ENCODE measurements around the gene PEAK1.

The PEAK1 gene

DNA sequence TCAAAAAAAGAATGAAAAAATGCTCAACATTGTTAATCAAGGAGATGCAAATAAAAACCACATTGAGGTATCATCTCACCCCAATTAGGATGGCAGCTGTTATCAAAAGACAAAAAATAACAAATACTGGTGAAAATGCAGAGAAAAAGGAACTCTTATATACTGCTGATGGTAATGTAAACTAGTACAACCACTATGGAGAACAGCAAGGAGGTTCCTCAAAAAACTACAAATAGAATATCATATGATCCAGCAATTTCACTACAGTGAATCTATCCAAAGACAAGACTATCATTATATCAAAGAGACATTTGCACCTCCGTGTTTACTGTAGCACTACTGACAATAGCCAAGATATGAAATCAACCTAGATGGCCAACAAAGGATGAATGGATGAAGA lies 58.4 kb downstream of the PEAK1 start:
- no peak for DNase-seq

DNA sequence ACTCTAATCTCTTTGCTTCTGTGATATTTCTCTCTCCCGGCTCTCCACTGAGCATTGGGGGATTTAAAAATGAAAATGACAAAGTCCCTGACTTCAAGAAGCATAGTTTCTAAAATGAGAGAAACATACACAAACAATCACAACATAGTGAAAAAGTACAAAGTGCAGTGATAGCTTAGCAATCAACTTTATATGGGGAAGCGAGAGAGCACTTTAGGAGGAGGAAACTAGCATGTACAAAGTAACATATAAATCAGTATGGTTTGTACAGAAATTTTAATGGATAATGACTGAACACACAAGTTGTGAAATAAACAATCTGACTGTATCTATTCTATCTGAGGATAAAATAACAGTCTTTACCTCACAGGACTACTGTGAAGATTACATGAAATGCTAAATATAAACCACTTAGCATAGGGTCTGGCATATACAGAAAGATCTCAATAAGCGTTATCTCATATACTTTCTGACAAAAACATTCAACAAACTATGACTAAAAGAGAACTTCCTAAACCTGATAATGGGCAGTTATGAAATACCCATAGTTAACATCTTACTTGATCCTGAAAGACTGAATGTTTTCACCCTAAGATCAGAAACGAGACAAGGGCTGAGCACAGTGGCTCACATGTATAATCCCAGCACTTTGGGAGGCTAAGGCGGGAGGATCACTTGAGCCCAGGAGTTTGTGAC lies 61.2 kb downstream of the PEAK1 start:
- DNase-seq, result no peak

DNA sequence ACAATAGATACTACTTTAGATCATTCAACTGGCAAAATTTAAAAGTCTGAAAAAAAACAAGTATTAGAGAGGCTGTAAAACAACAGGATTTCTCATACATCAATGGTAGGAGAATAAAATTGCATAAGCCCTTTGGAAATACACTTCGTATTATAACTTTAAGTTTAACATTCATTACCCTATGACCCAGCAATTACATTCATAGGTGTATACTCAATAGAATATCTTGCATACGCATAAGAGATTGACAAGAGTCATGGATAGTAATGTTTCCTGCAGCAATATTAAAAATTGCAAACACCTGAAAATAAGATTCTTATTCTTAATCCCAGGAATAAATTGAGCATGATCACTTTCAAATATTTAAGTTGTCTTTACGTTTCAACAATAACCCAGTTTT lies 63.6 kb downstream of the PEAK1 start:
- no peak for DNase-seq

DNA sequence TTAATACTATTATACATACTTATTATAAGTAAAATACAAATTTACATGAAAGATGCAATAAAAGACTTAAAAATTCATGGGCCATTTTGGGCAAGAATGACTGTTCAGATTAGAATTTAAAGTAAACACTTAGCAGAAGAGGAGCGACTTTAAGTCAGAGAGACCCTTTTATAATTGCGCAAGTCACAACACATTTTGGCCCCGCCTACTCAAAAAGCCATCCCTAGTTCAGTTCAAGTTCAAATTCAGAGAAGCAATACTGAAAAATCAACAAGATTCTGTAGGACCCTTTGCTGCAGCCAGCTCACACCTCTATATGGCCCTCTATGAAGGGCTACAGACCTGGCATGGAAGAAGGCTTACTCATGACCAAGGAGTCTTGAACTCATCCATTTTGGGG lies 64.6 kb downstream of the PEAK1 start:
- DNase-seq, result no peak

DNA sequence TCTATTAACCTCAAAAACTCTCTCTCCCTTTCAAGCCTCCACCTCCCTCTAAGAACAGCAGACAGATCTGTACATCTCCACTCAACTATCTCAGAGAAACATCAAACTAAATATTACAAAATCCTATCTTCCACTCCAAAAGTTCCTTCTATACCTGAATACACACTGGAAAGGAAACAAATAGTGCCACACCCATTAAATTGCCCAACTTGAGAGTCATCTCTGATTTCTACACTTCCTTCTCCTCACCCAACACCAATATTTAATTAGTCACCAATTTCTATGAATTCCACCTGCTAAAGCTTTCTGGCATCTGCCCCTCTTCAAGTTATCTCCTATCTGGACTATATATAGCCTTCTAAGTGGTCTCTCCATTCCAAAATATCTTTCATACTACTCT lies 65.8 kb downstream of the PEAK1 start:
- DNase-seq, result no peak

DNA sequence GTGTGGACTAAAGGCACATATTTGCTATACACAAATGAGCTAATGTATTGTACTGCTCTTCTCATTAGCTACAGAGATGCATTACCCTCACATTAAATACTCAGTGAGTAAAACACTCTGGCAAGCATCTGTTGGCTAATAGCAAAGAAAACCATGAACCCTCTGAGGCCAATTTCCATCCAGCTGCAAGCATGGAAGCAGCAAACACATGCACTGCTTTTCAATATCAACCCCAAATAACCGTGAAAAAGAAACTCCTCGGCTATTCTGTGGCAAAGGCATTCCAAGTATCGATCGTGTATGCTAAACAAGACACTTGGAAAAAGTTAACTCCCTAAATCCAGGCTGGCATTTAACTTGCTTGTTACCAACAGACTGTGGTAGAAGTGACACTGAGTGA lies 67.0 kb downstream of the PEAK1 start:
- no peak for DNase-seq

DNA sequence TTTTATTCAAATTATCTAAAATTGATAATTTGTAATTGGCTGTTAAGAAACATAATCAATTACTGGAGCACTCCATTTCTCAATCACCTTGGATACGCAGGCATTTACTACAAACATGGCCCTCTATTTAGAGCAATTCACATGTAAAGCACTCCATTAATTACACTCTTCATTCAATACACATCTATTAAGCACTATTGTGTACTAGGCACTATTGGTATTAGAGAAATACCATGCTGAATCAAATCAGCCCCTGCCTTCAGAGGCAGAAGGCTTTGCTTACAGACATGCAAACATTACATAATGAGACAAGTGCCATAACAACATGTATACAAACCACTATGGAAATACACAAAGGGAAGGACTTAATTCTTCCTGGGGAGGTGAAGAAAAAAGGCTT lies 69.1 kb downstream of the PEAK1 start:
- no peak for DNase-seq

DNA sequence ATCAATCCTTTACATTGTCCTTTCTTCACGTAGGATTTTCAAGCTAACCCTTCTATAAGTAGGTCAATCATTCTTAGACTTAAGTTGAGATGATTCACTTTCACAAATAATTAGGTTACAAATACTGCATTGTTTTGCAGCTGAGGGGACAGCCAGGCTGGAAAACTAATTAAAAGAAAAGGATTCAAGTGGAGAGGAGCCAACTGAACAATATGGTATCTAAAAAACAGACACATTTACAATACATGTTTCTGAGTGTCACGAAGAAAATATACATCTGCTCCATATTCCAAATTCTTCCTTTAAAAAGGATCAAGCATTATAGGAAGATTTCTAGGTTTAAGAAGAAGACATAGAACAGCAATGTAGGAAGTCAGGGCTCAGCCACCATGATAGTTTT lies 70.2 kb downstream of the PEAK1 start:
- no peak for DNase-seq

DNA sequence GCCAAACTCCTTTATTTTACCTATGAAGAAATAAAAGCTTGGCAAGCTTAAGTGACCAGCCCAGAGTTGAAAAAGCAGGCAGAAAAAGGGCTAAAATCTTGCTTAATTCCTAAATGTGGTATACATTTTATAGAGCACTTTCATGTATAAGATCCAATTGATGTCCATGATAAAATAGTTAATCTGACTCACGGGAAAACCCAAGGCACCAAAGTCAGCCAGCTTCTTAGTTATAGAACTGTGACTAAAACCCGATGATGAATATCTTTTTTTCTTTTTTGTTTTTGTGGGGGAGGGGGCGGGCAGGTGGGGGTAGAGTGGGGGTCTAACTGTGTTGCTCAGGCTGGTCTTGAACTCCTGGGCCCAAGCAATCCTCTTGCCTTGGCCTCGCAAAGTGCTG lies 71.4 kb downstream of the PEAK1 start:
- no peak for DNase-seq

DNA sequence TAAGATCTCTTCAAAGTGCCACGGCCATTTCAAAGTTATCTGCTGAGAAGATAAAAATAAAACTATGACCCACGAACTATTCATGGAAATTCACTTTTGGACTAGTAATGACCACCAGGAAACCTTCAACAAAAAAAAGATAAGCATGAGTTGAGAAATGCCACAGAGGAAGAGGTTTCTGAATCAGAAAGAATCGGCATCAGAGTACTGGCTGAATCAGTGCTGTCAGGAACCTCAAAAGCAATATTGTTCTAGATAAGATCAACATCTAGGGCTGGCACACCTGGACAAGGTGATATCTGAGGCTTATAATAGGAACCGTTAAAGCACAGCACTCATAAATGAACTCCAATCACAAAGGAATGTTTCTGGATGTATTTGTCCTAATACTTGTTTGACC lies 72.7 kb downstream of the PEAK1 start:
- no peak for DNase-seq

DNA sequence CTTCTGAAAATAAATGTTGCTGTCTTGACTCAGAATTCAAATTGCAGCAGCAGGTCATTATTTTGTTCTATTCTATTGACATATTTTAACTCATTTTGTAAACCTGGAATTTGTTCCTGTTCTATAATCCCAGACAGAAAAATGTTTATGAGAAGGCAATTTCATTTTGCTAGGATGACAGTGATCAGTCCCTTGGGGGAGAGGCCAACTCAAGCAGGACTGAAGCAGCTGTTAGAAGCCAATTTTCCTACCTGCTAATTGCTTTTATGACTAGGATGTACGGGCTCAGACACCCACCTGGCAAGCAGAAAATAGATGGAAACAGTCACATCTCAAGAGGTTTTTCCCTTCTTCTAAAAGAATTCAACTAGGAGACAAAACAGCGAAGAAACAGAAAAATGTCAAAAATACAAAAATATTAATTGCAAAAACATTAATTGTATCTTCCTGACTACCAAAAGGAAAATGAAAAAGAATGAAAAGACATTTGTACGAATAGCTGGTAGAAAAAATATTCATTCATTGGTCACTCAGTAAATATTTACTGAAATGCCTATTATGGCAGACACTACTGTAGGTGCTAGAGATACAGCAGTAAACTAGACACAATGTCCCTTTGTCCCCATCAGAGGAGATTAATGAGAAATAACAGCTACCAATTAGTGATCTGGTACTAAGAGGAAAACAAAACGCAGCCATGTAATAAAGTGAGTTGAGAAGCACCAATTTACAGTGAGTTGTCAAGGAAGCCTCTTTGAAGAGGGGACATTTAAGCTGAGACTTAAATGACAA lies 73.5 kb downstream of the PEAK1 start:
- DNase-seq, result no peak

DNA sequence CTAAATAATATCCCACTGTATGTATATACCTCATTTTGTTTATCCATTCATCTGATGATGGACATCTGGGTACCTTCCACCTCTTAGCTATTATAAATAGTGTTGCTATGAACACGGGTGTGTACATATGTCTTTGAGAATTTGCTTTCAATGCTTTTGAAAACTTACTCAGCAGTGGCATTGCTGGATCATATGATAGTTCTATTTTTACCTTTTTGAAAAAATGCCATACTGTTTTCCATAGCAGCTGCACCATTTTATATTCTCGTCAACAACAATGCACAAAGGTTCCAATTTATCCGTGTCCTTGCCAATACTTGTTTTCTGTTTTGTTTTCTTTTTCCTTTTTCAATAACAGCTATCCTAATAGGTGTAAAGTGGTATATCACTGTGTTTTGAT lies 77.1 kb downstream of the PEAK1 start:
- DNase-seq, result no peak

DNA sequence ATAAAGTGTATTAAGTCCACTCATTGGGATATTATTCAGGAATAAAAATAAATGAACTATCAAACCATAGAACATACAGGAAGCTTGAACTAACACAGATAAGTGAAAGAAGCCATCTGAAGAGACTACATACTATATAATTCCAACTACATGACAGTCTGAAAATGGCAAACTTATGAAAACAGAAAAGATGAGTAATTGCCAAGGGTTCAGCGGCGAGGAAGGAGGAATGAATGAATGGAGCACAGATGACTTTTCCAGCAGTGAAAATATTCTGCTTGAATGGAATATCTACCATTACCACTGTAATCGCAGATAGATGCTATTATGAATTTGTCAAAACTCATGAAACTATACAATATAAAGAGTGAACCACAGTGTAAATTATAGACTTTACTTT lies 79.7 kb downstream of the PEAK1 start:
- DNase-seq, result no peak

DNA sequence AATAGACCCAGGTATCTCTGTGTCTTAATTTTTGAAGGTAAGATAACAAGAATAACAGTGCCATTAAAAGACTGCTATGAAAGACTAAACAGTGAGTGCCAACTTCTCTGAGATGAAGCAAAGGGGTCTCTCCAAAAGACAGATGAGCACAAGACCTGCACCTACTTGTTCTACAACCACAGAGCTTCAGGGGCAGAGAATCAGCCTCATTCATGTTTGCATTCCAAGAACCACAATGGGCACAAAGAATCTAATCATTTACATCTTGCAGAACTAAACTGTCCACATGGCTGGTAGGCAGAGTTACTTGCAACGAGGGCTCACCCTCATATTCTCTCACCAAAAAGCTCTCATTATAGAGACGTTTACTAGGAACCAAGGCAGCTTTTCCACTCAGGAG lies 83.9 kb downstream of the PEAK1 start:
- no peak for DNase-seq

DNA sequence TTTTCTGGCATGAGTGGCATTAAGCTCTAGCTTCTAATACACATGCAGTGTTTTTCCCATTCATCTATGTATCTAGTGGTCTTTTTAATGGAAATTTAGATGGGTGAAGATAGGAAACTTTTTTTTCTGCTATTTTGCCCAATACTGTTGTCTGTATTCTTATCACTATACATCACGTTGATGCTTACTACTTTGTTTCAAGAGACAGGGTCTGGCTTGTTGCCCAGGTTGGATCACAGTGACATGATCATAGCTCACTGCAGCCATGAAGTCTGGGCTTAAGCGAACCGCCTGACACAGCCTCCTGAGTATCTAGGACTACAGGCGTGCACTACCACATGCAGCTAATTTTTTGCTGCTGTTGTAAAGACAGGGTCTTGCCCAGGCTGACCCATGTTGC lies 84.6 kb downstream of the PEAK1 start:
- DNase-seq, result peak in 10 of 51 donors; percentile 2 to 23 (median 9)

DNA sequence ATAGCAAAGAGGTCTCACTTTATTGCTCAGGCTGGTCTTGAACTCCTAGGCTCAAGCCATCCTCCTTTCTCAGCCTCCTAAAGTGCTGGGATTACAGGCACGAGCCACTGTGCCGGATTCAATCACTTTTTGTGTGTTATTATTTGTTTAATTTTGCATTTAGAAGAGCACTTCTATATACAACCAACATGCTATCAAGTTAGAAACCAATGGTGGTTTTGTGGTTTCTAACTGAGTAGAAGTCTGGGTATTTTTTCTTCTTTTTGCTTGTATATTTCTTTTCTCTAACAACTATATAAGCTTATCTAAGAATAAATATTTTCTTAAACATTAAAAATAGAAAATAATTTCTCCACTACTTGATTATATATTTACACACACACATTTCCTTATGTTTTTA lies 86.7 kb downstream of the PEAK1 start:
- DNase-seq, result no peak

DNA sequence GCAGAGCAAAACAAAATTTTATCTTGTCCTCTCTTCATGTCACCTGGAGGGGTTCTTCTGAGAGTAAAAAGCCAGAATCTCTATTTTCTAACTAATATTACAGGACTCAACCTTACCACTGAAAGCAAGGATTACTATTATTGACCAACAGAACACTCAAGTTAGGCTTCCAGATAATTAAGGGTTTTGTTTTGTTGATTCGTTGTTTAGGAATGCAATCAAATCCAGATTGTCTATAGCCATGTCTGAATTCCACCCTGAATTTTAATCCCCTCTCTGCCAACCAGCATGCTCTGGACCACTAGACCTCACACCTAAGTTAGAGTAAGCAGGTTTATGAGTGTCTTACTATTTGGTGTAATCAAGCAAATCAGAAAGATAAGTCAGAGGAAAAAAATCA lies 90.7 kb downstream of the PEAK1 start:
- DNase-seq, result no peak

DNA sequence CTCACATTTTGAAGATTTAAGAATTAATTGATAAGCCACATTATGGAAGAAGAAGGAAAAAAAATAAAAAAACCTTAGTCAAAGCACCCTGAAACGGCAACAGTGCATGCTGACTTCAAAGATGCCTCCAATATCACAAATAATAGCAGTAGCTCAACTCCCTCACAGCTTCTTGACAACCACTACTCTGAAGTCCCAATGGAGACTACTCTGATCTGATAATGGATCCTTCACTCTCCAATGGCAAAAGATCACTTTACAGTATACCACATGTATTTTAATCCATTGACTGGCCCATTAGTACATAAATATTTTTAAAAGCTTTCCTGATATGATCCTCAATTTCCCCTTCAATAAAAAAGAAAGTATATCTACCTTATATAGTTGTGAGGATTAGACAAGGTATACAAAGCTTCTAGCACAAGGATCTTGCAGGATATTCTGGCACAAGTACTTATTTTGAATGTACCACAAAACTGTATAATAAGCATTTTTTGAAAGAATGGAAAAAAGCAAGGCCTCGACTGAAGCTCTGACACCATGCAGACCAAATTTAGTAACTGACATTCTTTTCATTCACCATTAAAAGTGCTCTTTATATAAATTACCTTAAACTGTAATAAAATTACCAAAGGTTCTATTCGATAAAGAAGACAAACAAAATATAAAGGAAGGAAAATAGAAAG lies 91.9 kb downstream of the PEAK1 start:
- no peak for DNase-seq

DNA sequence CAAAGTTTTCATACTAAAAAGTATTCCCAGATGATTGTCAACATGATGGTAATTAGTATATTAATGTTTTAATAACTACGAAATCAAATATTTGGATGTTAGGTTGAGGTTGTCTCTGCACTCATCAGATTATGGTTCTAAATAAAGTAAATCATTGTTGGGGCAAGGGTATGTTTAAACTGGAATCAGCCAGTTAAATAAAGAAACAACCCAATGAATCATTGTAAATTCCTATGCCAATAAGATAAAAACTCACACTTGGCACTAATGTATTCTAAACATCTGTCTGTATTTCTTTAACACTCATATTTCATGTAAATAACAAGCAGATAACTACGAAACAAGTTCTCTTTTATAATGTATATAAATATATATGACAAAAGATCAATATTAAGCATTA lies 92.7 kb downstream of the PEAK1 start:
- DNase-seq, result no peak

DNA sequence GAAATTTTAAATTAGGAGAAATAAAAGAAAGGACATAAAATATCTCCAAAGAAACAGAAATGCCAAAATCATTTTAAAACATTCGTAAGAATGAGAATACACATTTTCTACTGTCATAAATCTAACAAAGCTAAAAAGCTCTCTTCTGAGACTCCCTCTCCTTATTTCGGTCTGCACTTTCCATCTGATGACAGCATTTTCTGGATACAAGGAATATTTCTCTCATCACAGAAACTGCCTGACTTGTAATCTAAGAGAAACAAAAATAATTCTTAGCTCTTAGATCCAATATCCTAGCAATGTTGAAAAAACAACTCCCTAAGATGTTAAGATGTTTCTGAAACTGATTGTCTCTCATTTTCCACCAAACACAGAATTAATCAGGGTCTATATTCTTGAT lies 93.5 kb downstream of the PEAK1 start:
- DNase-seq, result no peak

DNA sequence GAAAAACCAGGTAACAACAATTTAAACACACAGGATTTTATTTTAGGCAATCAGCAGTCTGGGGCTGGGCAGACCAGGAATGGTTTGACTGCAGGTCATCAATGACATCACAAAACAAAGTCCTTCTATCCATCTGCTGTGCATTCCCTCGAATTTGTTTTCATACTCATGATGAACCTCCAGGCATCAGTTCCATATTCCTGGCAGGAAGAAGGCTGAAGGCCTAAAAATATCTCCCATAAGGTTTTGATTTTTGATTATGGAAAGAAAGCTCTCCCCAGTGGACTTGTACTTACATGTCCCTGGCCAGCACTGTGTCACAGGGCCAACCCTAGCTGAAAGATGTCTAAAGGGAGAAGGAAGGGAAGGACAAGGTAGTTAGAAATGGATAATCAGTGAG lies 107.4 kb downstream of the PEAK1 start:
- DNase-seq, result no peak

DNA sequence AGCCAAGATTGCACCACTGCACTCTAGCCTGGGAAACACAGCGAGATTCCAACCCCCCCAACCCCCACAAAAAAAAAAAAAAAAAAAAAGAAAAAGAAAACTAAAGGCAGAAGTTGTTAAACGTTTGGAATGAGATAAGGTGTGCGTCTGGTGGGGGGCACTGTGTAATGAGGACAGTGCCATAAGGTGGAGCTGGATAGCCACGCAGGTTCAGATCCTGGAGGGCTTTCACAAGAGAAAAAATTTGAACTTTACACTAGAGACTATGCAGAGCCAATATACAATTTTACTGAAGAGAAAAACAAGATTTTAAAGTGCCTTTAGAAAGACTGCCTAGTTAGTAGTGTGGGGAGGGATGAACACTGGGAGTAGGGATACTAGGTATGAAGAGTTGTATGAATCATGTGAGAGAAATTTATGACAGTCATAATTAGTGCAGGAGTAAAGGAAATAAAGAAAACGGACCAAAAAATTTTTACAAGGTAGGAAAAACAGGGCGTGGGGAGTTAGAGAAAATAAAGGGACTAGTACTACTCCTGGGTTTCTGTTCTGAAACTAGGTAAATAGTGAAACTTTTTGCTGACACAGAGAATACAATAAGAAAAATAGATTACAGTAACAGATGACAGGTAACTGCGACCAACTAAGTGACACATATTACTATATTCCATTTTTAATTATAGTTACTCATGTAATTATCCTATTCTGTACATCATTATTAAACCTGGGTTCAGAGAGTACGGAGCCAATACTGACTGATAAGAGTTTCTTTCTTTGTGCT lies 108.1 kb downstream of the PEAK1 start:
- DNase-seq, result no peak

All from hypothalamus (tissue), 51 donors.